HG02610 (cell line): ENCODE measurements around the gene CYGB.
"Not testable (repeated sequence)": the region's sequence is repeated elsewhere in the genome, so short reads cannot be mapped to it uniquely, and the experiment has no call there.

Source experiments
- ATAC-seq: cut with Tn5 transposase; IDR thresholded peaks from one replicate; pipeline ENCODE4 v1.9.1; 2021; ENCODE audit warnings: mild to moderate bottlenecking, moderate library complexity; ENCODE audit not compliant: unreplicated experiment

Gene CYGB

GRCh38 chr17:76525513-76525833, 12.0 kb downstream of the CYGB start:
- ATAC-seq = not testable (repeated sequence)

GRCh38 chr17:76524598-76525512, 12.7 kb downstream of the CYGB start:
- ATAC-seq = no peak

GRCh38 chr17:76523084-76524037, 14.1 kb downstream of the CYGB start:
- ATAC-seq = peak; percentile 43

- not testable (repeated sequence) for ATAC-seq
Observed at GRCh38 chr17:76521683-76522082, 15.8 kb downstream of the CYGB start.

GRCh38 chr17:76521262-76521661, 16.2 kb downstream of the CYGB start:
- no peak for ATAC-seq

GRCh38 chr17:76519048-76519966, 18.2 kb downstream of the CYGB start:
- no peak for ATAC-seq

- no peak for ATAC-seq
Observed at GRCh38 chr17:76517638-76518038, 19.9 kb downstream of the CYGB start.

- peak; percentile 66 for ATAC-seq
Observed at GRCh38 chr17:76515274-76515949, 22.1 kb downstream of the CYGB start.

- ATAC-seq = not testable (repeated sequence)
Observed at GRCh38 chr17:76514355-76514754, 23.2 kb downstream of the CYGB start.

- ATAC-seq = no peak
Observed at GRCh38 chr17:76513306-76513692, 24.2 kb downstream of the CYGB start.

- no peak for ATAC-seq
Observed at GRCh38 chr17:76512366-76513305, 24.9 kb downstream of the CYGB start.

- no peak for ATAC-seq
Observed at GRCh38 chr17:76511668-76512365, 25.7 kb downstream of the CYGB start.

GRCh38 chr17:76510831-76511244, 26.7 kb downstream of the CYGB start:
- no peak for ATAC-seq

- not testable (repeated sequence) for ATAC-seq
Observed at GRCh38 chr17:76508472-76509063, 28.9 kb downstream of the CYGB start.

GRCh38 chr17:76506408-76507345, 30.8 kb downstream of the CYGB start:
- no peak for ATAC-seq

- no peak for ATAC-seq
Observed at GRCh38 chr17:76504117-76504516, 33.4 kb downstream of the CYGB start.
